ENCODE results near the gene PHKA1.
A peak's percentile ranks its signal among the peaks of the same experiment; 100 is the strongest.
"Not testable (repeated sequence)": the region's sequence is repeated elsewhere in the genome, so short reads cannot be mapped to it uniquely, and the experiment has no call there.

PHKA1 gene

DNA sequence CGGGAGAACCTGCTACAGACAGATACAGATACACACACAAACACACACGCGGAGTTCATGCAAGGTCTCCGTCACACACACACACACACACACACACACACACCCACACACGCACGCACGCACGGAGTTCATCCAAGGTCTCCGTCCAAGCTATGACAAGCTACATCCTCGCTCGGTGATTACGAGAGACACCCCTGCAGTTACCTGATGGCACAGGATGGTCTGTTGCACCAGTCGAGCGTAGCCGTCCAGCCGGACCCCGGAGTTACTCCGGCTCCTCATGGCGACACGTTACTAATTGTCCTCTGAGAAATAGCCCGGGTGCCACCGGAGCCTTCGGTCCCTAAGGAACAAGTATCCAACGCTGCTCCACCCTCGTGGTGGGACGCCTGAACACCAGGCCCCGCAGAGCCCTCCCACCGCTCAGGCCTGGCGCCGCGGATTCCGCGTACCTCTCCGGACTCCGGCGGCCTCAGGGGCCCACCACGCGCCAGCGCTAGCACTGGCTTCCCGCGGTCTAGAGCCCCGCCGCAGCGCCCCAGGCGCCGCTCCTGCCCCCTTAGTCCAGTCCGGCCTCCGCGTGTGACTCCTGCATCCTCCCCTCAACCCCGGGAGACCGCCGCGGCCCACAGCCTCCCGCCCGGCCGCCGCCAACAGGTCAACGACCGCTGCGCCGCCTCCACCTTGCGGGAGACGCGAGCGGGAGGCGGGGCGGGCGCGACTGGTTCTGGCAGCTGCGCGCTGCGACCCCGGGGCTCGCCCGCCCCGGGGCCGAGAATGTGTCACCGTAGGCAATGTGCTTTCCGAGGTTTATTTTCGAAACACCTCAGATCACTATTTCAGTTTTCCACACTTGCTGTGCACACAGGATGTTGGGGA is at the start of gene PHKA1:
Gene PHKA1 (minus strand): TSS at position 708 of the 879 bp plus-strand sequence. CDS start 426 bp downstream, at position 282.
- DNase-seq (ENCODE audit: low read depth); in situ Hi-C loops (cut with HindIII; ENCODE audit: low sequenced_read_pairs): not testable (repeated sequence)
- H3K4me3 ChIP-seq (ENCODE audit: low read depth, low read length) = peak within 1 kb of the TSS; percentile 42

DNA sequence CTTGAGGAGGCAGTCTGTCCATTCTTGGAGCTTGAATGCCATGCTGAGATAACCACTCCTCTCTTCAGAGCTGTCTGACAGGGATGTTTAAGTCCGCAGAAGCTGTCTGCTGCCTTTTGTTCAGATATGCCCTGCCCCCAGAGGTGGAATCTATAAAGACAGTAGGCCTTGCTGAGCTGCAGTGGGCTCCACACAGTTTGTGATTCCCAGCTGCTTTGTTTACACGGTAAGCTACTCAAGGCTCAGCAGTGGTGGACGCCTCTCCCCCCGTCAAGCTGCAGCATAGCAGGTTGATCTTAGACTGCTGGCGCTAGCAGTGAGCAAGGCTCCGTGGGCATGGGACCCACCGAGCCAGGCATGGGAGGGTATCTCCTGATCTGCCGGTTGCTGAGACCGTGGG is 46.3 kb upstream of the PHKA1 start:
- H3K4me3 ChIP-seq (ENCODE audit: low read depth, low read length); DNase-seq (ENCODE audit: low read depth); in situ Hi-C loops (cut with HindIII; ENCODE audit: low sequenced_read_pairs): not testable (repeated sequence)

DNA sequence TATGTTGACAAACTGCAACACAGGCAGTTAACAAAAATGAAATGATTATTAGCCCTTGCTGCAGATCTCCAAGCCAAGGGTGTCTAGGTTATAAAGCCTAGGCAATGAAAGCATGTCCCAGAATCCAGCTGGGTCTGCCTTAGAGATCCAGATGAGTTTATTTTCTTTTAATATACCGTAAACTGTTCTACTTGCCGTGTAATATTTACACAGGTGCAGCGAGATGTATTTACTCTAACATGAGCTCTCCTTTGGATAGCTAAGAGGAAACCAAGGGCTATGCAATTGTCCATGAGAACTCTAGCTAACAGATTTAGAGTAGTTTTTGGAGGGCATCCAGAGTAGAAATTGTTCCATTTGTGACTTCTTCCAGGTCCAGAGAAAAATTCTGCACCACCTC is 34.4 kb upstream of the PHKA1 start:
- DNase-seq (ENCODE audit: low read depth); in situ Hi-C loops (cut with HindIII; ENCODE audit: low sequenced_read_pairs); H3K4me3 ChIP-seq (ENCODE audit: low read depth, low read length): not testable (repeated sequence)

DNA sequence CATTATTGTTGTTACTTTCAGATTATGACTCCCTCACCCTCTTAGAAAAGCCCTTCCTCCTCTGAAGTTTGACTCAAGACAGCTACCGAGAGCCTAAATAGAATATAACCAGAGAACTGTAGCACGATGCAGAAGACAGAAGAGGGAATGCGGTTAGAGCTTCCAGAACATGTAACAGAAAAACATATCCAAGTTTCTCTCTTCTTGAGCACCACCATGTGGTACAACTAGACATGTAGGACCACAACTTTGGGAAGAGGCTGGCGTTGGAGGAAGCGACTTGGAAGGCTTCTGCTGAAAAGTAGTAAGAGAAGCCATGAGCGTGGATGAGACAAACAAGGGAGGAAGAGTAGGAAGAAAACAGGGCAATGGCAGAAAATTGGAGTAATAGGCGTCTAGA is 31.4 kb upstream of the PHKA1 start:
- H3K4me3 ChIP-seq (ENCODE audit: low read depth, low read length); DNase-seq (ENCODE audit: low read depth); in situ Hi-C loops (cut with HindIII; ENCODE audit: low sequenced_read_pairs): not testable (repeated sequence)

DNA sequence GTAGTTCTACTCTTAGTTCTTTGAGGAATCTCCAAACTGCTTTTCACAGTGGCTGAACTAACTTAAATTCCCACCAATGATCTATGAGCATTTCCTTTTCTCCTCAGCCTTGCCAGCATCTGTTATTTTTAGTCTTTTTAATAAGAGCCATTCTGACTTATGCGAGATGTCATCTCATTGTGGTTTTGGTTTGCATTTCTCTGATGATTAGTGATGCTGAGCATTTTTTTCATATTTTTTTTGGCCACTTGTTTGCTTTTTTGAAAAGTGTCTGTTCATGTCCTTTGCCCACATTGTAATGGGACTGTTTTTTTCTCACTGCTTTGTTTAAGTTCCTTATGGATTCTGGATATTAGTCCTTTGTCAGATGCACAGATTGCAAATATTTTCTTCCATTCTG is 21.5 kb upstream of the PHKA1 start:
- H3K4me3 ChIP-seq (ENCODE audit: low read depth, low read length) = no peak overlapping the region
- in situ Hi-C loops (cut with HindIII; ENCODE audit: low sequenced_read_pairs) = no loop called here
- DNase-seq (ENCODE audit: low read depth) = no peak
- TF ChIP-seq, protein P1, sequence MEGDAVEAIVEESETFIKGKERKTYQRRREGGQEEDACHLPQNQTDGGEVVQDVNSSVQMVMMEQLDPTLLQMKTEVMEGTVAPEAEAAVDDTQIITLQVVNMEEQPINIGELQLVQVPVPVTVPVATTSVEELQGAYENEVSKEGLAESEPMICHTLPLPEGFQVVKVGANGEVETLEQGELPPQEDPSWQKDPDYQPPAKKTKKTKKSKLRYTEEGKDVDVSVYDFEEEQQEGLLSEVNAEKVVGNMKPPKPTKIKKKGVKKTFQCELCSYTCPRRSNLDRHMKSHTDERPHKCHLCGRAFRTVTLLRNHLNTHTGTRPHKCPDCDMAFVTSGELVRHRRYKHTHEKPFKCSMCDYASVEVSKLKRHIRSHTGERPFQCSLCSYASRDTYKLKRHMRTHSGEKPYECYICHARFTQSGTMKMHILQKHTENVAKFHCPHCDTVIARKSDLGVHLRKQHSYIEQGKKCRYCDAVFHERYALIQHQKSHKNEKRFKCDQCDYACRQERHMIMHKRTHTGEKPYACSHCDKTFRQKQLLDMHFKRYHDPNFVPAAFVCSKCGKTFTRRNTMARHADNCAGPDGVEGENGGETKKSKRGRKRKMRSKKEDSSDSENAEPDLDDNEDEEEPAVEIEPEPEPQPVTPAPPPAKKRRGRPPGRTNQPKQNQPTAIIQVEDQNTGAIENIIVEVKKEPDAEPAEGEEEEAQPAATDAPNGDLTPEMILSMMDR (IDR thresholded peaks at IDR 0.05; ENCODE audit: low read depth, low read length, missing control alignments) = no peak

DNA sequence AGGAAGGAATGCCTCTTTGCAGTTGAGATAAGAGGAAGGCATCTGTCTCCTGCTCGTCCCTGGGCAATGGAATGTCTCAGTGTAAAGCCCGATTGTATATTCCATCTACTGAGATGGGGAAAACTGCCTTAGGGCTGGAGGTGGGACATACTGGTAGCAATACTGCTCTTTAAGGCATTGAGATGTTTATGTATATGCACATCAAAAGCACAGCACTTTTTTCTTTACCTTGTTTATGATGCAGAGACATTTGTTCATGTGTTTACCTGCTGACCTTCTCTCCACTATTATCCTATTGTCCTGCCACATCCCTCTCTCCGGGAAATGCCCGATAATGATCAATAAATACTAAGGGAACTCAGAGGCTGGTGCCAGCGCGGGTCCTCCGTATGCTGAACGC is 19.5 kb upstream of the PHKA1 start:
- in situ Hi-C loops (cut with HindIII; ENCODE audit: low sequenced_read_pairs); DNase-seq (ENCODE audit: low read depth); H3K4me3 ChIP-seq (ENCODE audit: low read depth, low read length): not testable (repeated sequence)

DNA sequence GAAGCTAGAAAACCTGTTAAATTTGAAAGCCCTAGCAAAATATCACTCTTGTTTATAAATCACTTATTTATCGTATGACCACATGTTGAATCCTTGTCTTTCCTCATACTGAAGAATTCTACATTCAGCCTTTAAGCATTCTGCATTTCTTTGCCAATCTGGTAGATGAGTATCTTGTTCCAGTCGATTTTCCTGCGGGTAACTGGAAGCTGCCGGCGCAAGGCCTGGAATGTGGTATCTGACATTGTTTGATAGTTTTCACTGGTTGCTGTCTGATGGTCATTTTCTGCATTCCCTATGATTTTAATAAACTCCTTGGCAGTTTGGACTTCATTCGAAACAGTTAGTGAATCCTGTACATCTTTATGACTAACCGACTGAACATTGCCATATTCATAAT is 13.7 kb upstream of the PHKA1 start:
- in situ Hi-C loops (cut with HindIII; ENCODE audit: low sequenced_read_pairs) = no loop called here
- TF ChIP-seq, protein P1 (IDR thresholded peaks at IDR 0.05; ENCODE audit: low read depth, low read length, missing control alignments) = no peak
- H3K4me3 ChIP-seq (ENCODE audit: low read depth, low read length) = no peak overlapping the region
- DNase-seq (ENCODE audit: low read depth) = no peak

DNA sequence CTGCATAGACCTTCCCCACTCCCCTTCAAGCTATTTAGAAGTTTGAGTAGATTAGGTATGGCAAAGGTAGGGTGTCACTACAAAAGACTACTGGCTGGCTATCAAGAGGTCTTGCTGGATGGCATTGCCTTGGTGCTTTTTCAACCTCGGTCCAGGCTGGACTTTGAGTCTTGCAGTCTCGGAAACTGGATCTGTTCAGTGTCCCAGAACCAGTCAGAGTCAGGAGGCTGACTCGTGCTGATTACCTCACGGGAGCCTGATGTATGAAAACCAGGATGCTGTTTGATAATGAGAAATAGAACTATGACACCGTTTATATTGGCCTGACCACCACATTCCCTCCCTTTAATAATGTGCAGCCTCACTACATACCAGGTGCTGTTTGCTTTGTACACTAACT is 2.7 kb upstream of the PHKA1 start:
- DNase-seq (ENCODE audit: low read depth) = no peak
- H3K4me3 ChIP-seq (ENCODE audit: low read depth, low read length) = no peak overlapping the region
- TF ChIP-seq, protein P1 (IDR thresholded peaks at IDR 0.05; ENCODE audit: low read depth, low read length, missing control alignments) = no peak
- in situ Hi-C loops (cut with HindIII; ENCODE audit: low sequenced_read_pairs) = no loop called here

DNA sequence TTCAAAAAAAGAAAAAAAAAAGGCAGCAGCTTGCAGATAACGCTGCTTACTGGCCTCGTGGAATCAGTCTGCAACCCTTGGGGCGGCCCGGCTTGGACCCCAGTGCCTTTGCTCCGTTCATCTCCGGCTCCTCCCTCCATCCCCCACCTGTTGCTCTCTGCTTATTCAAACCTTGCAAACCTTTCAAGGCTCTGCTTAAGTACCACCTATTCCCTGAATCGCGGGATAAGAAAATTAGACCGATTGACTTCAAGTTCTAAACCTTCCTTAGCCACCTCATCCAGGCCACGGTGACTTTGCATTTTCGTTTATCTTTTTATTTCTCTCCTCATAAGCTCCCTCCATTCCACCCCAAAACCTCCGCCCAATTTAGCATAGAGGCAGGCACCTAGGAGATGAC is 1.4 kb upstream of the PHKA1 start:
- DNase-seq (ENCODE audit: low read depth) = no peak
- no peak overlapping the region for H3K4me3 ChIP-seq (ENCODE audit: low read depth, low read length)
- in situ Hi-C loops (cut with HindIII; ENCODE audit: low sequenced_read_pairs) = no loop called here
- TF ChIP-seq, protein P1 (IDR thresholded peaks at IDR 0.05; ENCODE audit: low read depth, low read length, missing control alignments) = no peak
